Measurements from ENCODE around the gene KRTAP5-5. TPM values are rescaled to one million over a fixed set of nuclear protein-coding genes. Genes with fewer than 3 reads are reported as not detected.
"Not testable (repeated sequence)": the region's sequence is repeated elsewhere in the genome, so short reads cannot be mapped to it uniquely, and the experiment has no call there.

Gene KRTAP5-5
- total RNA-seq, 3 donors from 2014 or later = not detected

DNA sequence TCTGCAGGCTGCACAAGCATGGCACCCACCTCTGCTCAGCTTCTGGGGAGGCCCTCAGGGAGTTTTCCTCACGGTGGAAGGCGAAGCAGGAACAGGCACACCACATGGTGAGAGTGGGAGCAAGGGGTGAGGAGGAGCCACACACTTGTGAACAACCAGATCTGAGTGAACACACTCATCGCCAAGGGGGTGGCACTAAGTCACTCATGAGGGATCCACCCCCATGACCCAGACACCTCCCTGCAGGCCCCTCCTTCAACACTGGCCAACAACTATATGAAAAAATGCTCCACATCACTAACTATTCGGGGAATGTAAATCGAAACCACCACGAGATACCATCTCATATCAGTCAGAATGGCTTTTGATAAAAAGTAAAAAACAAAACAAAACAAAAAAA is 30.8 kb upstream of the KRTAP5-5 start:
- Mint-ChIP-seq H3K9me3 (no peaks in the 10 kb centered on the region), H3K4me3 (no peak overlapping the region), H3K4me1 (ENCODE audit: low read depth) (peaks cover 11% of the 10 kb centered on the region), H3K36me3 (ENCODE audit: insufficient read depth) (no peaks in the 10 kb centered on the region), H3K27me3 (ENCODE audit: low read depth) (peaks cover 34% of the 10 kb centered on the region)
- ATAC-seq (no peak), DNase-seq (no peak)

DNA sequence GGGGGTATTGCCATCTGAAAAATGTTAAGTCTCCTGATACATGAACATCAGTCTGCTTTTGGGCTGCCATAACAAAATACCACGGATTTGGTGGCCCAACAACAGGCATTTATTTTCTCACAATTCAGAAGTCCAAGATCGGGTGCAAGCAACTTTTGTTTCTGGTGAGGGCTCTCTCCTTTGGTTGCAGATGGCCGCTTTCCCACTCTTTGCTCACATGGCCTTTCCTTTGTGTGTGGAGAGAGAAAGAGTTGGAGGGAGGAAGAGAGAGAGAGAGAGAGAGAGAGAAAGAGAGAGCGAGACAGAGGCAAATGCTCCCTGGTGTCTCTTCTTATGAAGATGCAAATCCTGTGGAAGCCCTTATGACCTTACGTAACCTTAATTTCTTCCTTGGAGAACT is 28.9 kb upstream of the KRTAP5-5 start:
- ATAC-seq (no peak), DNase-seq (no peak)
- no peaks in the 10 kb centered on the region for H3K9me3 Mint-ChIP-seq
- H3K27me3 Mint-ChIP-seq (ENCODE audit: low read depth) = peaks cover 30% of the 10 kb centered on the region
- peaks cover 7% of the 10 kb centered on the region for H3K4me1 Mint-ChIP-seq (ENCODE audit: low read depth)
- H3K36me3 Mint-ChIP-seq (ENCODE audit: insufficient read depth) = no peaks in the 10 kb centered on the region
- H3K4me3 Mint-ChIP-seq = no peak overlapping the region

DNA sequence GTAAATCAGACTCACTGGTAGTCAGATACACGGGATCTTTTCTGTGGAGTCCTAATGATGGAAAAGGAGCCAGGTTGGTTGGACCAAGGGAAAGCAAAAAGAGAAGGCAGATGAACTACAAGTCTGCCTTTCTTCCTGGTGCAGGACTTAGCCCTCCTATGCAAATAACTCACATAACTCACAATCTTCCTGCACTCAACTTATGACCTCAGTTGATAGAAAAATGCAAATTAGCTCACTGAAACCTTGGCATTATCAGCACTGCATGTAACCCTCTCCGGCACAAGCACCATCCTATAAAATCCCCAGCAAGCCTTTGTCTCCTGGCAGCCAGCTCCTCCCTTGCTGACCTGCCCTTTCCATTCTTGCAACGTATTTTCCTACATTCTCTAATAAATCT is 27.9 kb upstream of the KRTAP5-5 start:
- peaks cover 14% of the 10 kb centered on the region for H3K4me1 Mint-ChIP-seq (ENCODE audit: low read depth)
- H3K4me3 Mint-ChIP-seq; DNase-seq; H3K9me3 Mint-ChIP-seq; ATAC-seq; H3K36me3 Mint-ChIP-seq (ENCODE audit: insufficient read depth): not testable (repeated sequence)
- H3K27me3 Mint-ChIP-seq (ENCODE audit: low read depth) = peaks cover 28% of the 10 kb centered on the region

DNA sequence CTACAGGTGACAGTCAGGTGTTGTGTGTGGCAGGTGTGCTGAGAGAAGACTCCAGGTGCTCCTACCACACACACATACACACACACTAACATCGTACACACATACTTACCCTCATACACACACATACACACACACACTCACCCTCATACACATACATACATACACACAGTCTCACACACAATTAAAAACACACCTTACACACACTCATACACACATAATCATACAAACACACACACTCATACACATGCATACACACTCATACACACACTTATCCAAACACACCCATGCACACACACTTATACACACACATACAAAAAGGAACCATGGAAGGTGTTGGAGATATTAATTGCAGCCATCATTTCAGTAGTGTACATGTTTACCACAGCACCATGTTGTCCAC is 25.9 kb upstream of the KRTAP5-5 start:
- peaks cover 33% of the 10 kb centered on the region for H3K27me3 Mint-ChIP-seq (ENCODE audit: low read depth)
- no peaks in the 10 kb centered on the region for H3K9me3 Mint-ChIP-seq
- no peak for DNase-seq
- peaks cover 13% of the 10 kb centered on the region for H3K4me1 Mint-ChIP-seq (ENCODE audit: low read depth)
- no peak for ATAC-seq
- no peak overlapping the region for H3K4me3 Mint-ChIP-seq
- H3K36me3 Mint-ChIP-seq (ENCODE audit: insufficient read depth) = no peaks in the 10 kb centered on the region

- H3K27me3 Mint-ChIP-seq (ENCODE audit: low read depth) = peaks cover 33% of the 10 kb centered on the region
- no peak overlapping the region for H3K4me3 Mint-ChIP-seq
Observed at GRCh38 chr11:1604181-1604580, 25.4 kb upstream of the KRTAP5-5 start.

GRCh38 chr11:1604711-1605110 is 24.9 kb upstream of the KRTAP5-5 start:
- no peaks in the 10 kb centered on the region for H3K36me3 Mint-ChIP-seq (ENCODE audit: insufficient read depth)
- H3K4me1 Mint-ChIP-seq (ENCODE audit: low read depth) = peaks cover 8% of the 10 kb centered on the region
- H3K4me3 Mint-ChIP-seq = no peak overlapping the region
- ATAC-seq = no peak
- H3K9me3 Mint-ChIP-seq = no peaks in the 10 kb centered on the region
- no peak for DNase-seq
- H3K27me3 Mint-ChIP-seq (ENCODE audit: low read depth) = peaks cover 30% of the 10 kb centered on the region

More at GRCh38 chr11:1604181-1604580, 25.4 kb upstream of the KRTAP5-5 start:
- ATAC-seq (no peak), DNase-seq (no peak)
- Mint-ChIP-seq H3K4me1 (ENCODE audit: low read depth) (peaks cover 8% of the 10 kb centered on the region), H3K9me3 (no peaks in the 10 kb centered on the region), H3K36me3 (ENCODE audit: insufficient read depth) (no peaks in the 10 kb centered on the region)

DNA sequence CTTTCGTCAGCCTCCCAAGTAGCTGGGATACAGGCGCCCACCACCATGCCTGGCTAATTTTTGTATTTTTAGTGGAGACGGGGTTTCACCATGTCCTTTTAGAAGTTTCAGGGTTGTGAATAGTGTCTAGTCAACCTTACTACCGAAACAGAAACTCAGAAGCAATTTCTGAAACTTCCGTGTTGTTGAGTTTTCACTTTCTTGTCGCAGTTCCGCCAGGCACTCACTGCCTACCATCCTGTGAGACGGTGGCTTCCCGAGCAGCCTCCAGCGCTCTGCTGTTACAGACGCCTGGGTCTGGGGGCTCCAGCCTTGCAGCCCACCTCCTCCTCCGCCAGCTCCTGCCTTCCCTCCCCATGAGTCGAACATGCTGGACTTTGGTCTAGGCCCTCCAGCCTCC is 23.7 kb upstream of the KRTAP5-5 start:
- H3K9me3 Mint-ChIP-seq; DNase-seq; H3K4me1 Mint-ChIP-seq (ENCODE audit: low read depth); H3K36me3 Mint-ChIP-seq (ENCODE audit: insufficient read depth): not testable (repeated sequence)
- H3K4me3 Mint-ChIP-seq = peak overlapping the region; percentile 37
- peaks cover 39% of the 10 kb centered on the region for H3K27me3 Mint-ChIP-seq (ENCODE audit: low read depth)
- peak; percentile 63 to 72 for ATAC-seq

DNA sequence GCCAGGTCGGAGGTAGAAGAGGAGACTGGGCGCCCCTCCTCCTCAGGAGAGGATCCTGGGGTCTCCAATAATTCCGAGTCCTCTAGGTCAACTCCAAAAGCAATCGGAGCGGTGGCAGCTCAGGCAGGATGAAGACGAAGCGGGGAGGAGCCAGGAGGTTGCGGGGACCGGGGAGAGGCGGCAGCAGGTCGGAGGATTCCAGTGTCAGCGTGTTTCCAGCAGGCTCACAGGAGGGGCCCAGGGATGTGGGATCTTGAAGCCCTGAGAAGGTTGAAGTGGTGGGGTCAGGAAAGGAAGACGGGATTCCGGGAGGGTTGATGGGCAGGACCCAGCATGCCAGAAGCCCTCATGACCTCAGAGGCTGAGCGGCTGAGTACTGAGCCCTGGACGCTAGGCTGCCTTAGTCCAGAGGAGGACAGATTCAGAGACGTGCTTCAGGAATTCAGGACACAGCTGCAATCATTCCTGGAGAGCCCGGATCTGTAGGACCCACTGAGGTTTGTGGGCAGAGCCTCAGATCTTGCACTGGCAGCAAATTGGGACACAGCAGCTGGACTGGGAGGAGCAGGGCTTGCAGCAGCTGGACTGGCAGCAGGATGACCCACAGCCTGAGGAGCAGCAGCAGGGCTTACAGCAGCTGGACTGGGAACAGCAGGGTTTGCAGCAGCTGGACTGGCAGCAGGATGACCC is 22.3 kb upstream of the KRTAP5-5 start:
- peaks cover 37% of the 10 kb centered on the region for H3K27me3 Mint-ChIP-seq (ENCODE audit: low read depth)
- H3K36me3 Mint-ChIP-seq (ENCODE audit: insufficient read depth); H3K4me3 Mint-ChIP-seq; DNase-seq; H3K9me3 Mint-ChIP-seq; H3K4me1 Mint-ChIP-seq (ENCODE audit: low read depth); ATAC-seq: not testable (repeated sequence)

DNA sequence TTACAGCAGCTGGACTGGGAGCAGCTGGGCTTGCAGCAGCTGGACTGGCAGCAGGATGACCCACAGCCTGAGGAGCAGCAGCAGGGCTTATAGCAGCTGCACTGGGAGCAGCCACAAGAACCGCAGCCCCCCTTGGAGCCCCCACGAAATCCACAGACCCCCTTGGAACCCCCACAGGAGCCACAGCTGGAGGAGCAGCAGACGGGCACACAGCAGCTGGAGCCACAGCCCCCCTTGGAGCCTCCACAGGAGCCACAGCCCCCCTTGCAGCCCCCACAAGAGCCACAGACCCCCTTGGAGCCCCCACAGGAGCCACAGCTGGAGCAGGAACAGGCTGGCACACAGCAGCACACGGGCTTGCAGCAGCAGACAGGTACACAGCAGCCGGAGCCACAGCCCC is 21.7 kb upstream of the KRTAP5-5 start:
- H3K9me3 Mint-ChIP-seq; H3K4me3 Mint-ChIP-seq; ATAC-seq; DNase-seq; H3K36me3 Mint-ChIP-seq (ENCODE audit: insufficient read depth); H3K4me1 Mint-ChIP-seq (ENCODE audit: low read depth): not testable (repeated sequence)
- H3K27me3 Mint-ChIP-seq (ENCODE audit: low read depth) = peaks cover 36% of the 10 kb centered on the region

DNA sequence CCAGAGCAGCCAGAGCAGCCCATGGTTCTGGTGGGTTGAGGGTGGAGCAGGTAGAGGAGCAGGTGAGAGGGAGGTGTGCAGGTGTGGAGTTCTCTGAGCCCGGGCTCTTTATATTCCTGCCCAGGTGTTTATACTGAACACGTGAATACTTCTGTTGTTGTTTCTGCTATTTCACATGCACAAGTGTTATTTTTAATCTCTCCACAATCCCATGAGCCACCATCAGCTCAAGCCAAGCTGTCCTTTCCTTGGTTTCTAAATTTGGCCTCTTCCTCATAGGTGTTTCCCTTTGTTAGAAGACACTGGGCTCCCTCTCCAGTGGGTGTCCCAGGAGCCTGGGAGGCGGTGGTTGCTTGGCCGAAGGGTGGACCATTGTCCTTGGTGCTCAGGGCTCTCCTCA is 21.2 kb upstream of the KRTAP5-5 start, which contains the start of gene KRTAP5-3:
Gene KRTAP5-3, minus strand, starts transcription at position 101 of the 400 bp plus-strand sequence. Its CDS starts 78 bp downstream, at position 23.
- H3K4me3 Mint-ChIP-seq = no peak within 1 kb of the TSS
- no peaks in the 10 kb centered on the region for H3K9me3 Mint-ChIP-seq
- H3K4me1 Mint-ChIP-seq (ENCODE audit: low read depth) = peaks cover 8% of the 10 kb centered on the region
- no peak for ATAC-seq
- no peak for DNase-seq
- H3K36me3 Mint-ChIP-seq (ENCODE audit: insufficient read depth) = no peaks in the 10 kb centered on the region
- peaks cover 33% of the 10 kb centered on the region for H3K27me3 Mint-ChIP-seq (ENCODE audit: low read depth)

GRCh38 chr11:1618231-1618630 is 11.3 kb upstream of the KRTAP5-5 start:
- H3K27me3 Mint-ChIP-seq (ENCODE audit: low read depth) = peaks cover 26% of the 10 kb centered on the region
- no peaks in the 10 kb centered on the region for H3K9me3 Mint-ChIP-seq
- DNase-seq = no peak
- peaks cover 6% of the 10 kb centered on the region for H3K4me1 Mint-ChIP-seq (ENCODE audit: low read depth)
- H3K36me3 Mint-ChIP-seq (ENCODE audit: insufficient read depth) = no peaks in the 10 kb centered on the region
- no peak for ATAC-seq
- H3K4me3 Mint-ChIP-seq = no peak overlapping the region

DNA sequence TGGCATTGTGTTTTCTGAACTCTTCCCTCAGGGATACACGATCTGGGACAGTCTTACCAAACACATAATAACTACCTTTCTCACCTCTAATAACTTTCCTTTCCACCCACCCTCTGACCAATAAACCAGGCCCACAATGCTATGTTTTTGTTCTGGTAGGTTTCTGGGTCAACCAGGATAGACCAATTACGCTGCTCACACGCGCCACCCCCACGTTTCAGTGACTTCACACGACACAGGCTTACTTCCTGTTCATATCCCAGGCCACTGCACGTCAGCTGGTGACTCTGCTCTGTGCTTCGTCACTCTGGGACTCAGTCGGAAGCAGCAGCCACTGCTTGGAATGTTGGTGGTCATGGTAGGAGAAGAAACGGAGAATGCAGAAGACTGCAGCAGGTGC is 10.1 kb upstream of the KRTAP5-5 start:
- Mint-ChIP-seq H3K4me3 (no peak overlapping the region), H3K36me3 (ENCODE audit: insufficient read depth) (no peaks in the 10 kb centered on the region), H3K4me1 (ENCODE audit: low read depth) (peaks cover 6% of the 10 kb centered on the region), H3K27me3 (ENCODE audit: low read depth) (peaks cover 24% of the 10 kb centered on the region), H3K9me3 (no peaks in the 10 kb centered on the region)
- DNase-seq (no peak), ATAC-seq (peak in 1 of 2 donors; percentile 56)

DNA sequence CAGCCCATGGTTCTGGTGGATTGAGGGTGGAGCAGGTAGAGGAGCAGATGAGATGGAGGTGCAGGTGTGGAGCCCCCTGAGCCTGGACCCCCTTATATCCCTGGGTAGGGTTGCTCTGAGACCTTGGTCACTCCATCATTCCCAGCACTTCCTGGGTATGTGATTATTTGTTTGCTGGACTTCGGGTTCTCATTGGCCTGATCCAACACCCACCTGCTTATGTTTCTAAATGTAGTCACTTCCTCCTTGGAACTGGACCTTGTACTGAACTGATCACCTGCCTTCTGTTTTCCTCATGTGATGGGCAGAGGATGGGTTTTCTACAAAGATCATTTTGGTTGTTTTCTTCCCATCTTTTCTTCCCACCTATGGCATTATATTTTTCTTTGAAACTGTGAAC is 7.5 kb upstream of the KRTAP5-5 start, which contains the start of gene KRTAP5-4:
Gene KRTAP5-4, minus strand, starts transcription at position 53 of the 400 bp plus-strand sequence. Its CDS starts 45 bp downstream, at position 8.
- H3K4me3 Mint-ChIP-seq = no peak within 1 kb of the TSS
- H3K27me3 Mint-ChIP-seq (ENCODE audit: low read depth) = peaks cover 13% of the 10 kb centered on the region
- peaks cover 6% of the 10 kb centered on the region for H3K4me1 Mint-ChIP-seq (ENCODE audit: low read depth)
- no peaks in the 10 kb centered on the region for H3K36me3 Mint-ChIP-seq (ENCODE audit: insufficient read depth)
- DNase-seq (no peak), ATAC-seq (no peak)
- H3K9me3 Mint-ChIP-seq = no peaks in the 10 kb centered on the region

DNA sequence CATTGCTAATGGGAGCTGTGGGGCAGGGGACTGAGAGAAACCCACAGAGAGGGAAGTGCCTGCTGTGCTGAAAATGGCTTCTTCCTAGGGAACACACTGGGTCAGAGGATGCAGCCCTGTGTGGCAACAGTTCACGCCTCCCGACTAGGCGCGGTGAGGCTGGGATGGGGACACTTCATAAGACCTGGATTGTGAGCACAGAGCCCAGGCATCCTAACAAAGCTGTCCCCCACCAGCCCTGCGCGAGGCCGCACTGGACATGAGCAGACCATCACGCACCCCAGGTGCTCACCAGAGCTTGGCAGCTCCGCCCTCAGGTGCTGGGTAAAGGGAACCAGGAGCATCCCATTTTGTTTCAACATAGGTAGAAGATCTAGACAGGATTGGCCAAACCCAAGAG is 5.9 kb upstream of the KRTAP5-5 start:
- Mint-ChIP-seq H3K4me3 (no peak overlapping the region), H3K4me1 (ENCODE audit: low read depth) (peaks cover 6% of the 10 kb centered on the region), H3K36me3 (ENCODE audit: insufficient read depth) (no peaks in the 10 kb centered on the region), H3K9me3 (no peaks in the 10 kb centered on the region), H3K27me3 (ENCODE audit: low read depth) (peaks cover 10% of the 10 kb centered on the region)
- ATAC-seq (no peak), DNase-seq (no peak)

DNA sequence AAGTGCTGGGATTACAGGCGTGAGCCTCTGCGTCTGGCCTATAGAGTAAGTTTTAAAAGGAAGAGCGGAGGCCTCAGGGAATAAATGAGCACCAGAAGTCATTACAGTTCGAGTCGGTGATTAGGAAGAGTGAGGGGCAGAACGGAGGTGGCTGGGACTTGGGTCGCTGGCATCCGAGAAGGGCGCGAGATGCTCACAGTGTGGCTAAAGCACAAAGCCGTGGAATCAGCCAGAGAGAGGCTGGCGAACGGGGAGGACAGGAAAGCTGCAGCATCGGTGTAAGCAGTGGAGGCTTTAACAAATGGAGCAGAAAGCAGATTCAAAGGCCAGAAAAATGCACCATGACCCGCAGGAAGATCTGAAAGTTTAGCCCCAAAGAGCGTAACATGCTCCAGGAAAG is 5.0 kb upstream of the KRTAP5-5 start:
- H3K4me3 Mint-ChIP-seq = no peak overlapping the region
- peaks cover 13% of the 10 kb centered on the region for H3K27me3 Mint-ChIP-seq (ENCODE audit: low read depth)
- H3K9me3 Mint-ChIP-seq = no peaks in the 10 kb centered on the region
- peaks cover 6% of the 10 kb centered on the region for H3K4me1 Mint-ChIP-seq (ENCODE audit: low read depth)
- no peaks in the 10 kb centered on the region for H3K36me3 Mint-ChIP-seq (ENCODE audit: insufficient read depth)
- DNase-seq (no peak), ATAC-seq (no peak)
